HG03097 (cell line): Measurements from ENCODE around the gene SYNPO.
A peak's percentile ranks its signal among the peaks of the same experiment; 100 is the strongest.

Experiments
- ATAC-seq: cut with Tn5 transposase; IDR thresholded peaks from one replicate; pipeline ENCODE4 v1.9.1; 2021; ENCODE audit not compliant: unreplicated experiment, low FRiP score

SYNPO gene

DNA sequence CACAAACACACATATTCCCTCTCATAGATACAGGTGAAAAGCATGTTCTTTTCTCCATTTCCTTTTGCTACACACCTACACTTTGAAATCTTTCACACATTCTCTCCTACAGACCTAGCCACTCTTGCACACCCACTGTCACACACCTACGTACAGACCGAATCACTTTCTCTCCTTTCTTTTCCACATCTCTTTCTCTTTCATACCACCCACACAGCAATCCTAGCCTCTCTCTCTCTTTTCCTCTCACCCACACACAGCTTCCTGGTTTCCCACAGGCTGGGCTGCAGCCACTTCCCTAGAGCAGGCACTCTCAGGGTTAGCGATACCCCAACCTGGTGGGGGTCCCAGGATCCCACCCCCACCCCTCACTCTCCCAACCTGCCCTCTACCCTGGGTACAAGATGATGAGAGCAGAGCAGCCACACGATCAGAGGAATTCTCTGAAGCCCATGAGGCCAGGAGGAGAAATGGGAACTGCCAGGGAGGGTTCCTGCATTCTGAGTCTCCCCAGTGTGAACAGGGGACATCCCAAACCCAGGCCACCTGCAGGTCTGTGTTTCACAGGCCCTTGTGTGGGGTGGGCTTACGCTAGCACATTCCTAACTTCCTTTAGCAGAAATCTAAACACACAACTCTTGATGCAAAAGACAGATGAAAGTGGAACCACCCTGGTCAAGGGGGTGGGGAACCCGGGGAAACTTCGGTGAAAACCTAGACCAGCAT, 17.1 kb upstream of the SYNPO start:
- ATAC-seq = no peak

- ATAC-seq = no peak
Measured at GRCh38 chr5:150623878-150624216, 16.6 kb upstream of the SYNPO start.

DNA sequence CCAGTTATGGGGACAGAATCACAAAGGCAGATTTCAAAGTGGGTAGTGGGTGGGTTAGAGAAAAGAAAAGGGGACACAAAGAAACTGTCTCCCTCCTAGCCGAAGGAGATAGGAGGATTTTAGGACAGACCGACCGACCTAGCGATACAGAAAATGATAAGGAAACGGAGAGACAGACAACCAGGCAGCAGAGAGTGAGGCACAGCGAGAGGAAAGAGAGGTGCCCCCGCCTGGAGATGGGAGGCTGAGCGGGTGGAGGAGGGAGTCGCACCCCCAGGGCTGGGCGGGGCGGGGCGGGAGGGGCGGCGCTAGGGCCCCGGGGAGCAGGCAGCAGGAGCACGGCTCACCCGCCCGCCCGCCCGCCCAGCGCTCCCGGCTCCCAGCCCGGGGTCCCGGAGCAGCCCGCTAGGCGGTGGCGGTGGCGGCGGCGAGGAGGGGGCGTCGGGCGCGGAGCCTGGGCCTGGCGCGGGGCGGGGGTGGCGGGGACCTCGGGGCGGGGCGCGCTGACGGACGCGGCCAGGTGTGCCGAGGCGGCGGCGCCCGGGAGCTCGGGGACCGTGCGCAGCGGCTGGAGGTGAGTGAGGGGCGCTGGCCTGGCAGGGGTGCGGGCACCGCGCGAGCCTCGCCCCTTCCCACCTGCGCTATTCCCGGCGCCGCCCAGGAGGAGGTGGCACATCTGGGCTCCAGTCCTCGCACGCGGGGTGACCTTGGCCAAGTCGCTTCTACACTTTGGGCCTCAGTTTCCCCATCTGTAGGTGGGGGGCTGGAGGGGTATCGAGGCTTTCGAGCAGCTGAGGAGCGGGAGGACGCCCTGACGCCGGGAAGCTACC, 15.9 kb upstream of the SYNPO start:
- ATAC-seq = no peak

GRCh38 chr5:150625164-150625535, 15.3 kb upstream of the SYNPO start:
- ATAC-seq = no peak

DNA sequence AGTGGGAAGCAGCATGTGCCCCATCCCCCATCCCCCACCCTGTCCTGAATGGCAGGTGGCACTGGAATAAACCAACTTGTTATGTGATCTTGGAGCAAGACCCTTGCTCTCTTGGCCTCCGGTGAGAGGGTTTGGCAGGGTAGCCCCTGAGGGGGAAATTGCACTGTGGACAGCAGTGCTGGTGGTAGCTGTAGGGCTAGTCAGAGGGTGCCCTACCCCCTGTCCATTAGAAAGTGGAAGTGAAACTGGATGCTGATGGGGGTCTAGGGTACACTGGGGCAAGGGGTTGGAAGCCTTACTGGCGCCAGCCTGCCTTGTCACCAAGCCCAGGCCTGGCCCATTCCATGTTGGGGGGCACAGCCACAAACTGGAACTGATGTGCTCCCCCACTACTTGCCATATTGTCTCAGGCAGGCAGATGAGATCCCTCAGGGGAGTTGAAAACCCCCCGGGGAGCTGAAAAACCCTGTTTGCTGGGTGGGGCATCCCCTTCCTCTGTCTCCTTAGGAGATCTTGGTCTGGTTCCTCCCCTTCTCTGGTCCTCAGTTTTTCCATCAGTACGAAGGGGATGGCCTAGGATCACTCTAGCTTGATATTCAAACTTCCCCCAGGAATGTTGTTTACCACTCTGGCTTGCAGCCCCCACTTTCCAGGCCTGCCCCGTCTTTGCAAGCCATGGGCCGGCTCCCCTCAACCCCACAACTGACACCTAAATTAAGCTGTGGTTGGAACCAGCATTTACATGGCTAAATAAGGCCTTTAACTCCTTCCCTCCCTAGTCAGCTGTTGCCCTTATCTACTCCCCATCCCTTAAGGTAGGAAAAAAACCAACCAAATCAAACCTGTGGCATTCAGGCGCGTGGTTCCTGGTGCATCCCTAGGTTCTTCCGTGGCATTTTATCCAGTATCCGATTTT, 14.4 kb upstream of the SYNPO start:
- ATAC-seq = peak; percentile 43

DNA sequence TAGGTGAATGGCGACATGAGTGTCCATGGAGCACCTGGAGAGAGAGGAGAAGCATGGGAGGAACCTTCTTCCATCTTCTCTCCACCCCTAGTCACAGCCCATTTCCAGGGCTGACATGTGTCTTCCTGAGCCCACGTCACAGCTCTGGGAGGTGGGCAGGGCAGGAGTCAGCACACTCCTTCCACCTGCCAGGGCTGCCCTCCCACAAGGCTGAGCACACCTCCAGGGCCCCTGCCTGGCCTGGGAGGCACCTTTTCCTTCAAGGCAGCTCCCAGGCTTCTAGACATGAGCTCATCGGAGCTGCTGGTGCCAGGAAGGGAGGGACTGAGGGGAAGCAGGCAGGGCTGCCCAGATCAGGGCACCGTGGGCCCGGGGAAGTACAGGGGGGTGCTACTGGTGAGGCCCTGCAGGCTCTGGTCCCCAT, 13.6 kb upstream of the SYNPO start:
- no peak for ATAC-seq

DNA sequence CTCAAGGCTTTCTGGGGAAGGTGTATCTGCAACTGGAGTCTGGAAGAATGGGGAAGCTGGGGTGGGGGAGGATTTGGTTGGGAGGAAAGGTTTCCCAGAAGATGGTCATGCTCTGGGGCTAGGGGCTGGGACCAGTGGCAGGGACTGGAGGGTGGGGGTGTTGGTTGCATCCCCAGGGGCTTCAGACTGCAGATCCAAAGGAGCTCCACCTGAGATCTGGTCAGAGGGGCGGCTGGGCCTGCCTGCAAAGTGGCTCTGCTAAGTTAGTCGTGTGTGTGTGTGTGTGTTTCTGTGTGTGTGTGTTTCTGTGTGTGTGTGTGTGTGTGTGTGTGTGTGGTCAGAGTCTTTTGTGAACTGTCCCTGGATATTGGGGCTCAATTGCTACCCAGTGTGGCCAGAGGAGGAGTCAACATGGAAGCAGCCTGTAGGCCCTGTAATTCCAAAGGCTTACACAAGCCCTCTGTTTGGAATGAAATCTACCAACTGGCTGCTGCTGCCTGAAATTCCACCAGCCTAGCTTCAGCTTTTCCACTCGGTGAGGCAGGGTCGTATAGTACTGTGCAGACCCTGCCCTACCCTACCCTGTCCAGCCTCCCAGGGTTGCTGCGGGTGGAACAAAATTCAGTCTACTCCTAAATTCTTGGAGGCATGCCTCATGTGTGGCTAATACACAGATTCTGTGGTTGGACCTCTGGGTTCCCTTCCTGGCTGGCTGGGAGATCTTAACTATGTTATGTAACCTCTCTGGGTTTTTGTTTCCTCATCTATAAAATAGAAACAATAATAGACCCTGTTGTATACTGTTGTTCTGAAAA, 12.5 kb upstream of the SYNPO start:
- ATAC-seq = no peak

DNA sequence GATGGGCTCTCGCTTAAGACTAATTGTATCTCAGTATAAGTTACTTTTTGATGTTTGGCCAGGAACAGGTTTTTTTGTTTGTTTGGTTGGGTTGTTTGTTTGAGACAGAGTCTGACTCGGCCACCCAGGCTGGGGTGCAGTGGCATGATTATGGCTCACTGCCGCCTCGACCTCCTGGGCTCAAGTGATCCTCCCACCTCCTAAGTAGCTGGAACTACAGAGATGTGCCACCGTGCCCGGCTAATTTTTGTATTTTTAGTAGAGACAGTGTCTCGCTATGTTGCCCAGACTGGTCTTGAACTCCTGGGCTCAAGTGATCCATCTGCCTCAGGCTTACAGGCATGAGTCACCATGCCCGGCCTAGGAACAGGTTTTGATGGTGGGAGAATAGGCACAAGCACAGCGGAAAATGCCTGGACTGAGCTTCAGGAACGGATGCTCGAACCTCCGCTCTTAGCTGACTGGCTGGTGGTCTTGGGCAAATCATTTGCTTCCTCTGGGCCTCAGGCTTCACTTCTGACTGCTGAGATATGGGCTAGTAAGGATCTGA, 11.4 kb upstream of the SYNPO start:
- no peak for ATAC-seq

DNA sequence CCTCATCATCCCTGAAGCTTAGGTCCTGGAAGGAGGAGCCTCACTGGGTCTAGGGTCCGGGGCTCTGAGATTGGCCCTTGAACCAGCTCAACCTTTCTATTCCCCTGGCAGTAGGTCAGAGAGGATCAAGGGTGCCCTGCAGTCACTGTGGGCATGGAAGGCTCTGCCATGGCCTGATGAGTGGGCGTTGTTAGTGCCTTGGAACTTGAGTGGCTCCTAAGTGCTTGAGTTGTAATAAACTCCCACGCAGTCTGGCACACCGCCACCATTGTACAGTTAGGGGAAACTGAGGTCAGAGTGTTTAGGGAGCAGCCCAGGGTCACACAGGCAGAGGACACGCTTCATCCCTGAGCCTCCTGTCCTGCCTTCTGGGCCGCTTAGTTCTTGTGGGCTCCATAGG, 10.4 kb upstream of the SYNPO start:
- no peak for ATAC-seq

DNA sequence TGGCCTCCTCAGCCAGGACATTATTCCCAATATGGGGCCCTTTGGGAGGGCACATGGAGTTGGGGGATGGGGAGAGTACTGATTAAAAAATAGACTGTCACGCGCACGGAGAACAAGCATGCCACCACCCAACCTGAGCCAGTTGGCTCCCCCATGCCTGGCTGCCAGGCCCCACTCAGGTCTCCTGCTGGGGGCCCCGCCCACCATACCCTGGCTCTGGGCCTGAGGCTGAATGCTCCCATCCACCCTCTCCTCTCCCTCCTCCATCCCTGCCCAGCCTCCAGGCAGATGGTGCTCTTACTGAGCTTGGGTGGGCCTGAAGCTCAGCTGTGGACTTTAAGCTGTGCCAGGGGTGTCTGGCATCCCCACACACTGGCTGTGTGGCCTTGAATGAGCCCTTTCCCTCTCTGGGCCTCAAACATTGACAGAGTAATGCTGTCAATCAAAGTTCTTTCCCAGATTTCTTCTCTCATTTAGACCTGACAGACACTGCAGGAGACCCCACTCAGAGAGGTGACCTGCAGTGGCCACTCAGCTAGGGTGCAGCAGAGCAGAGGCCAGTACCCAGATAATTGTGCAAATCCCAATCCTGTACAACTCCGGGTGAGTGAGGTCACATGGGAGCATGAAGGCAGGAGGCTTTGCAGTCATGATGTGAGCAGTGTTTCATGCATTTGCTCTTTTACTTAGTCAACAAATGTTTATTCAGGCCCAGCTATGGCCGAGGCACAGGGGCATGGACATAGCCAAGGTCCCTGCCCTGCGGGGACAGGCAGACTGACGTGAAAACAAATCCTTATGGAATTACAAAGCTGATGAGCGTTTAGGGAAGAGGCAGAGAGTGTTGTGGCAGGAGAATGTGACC, 9.8 kb upstream of the SYNPO start:
- ATAC-seq = no peak

DNA sequence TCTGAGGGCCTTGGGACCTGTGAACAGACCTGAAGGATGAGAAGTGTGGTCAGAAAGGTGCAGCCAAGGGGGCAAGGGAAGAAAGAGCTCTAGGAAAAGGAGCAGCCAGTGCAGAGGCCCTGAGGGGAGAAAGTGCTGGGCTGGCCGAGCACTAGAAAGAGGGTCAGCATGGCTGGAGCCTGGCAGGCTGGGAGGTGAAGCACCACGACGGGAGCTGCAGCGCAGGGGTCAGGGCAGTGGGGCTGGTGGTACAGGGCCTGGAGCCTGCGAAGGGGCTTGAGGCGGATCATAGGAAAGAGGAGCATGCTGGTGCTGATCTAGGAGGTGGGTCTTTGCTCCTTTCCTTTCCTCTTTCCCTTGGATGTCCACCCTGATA, 9.1 kb upstream of the SYNPO start:
- ATAC-seq = no peak

- ATAC-seq = no peak
Measured at GRCh38 chr5:150632305-150633160, 7.9 kb upstream of the SYNPO start.

- no peak for ATAC-seq
Measured at GRCh38 chr5:150633429-150633828, 7.0 kb upstream of the SYNPO start.

GRCh38 chr5:150636391-150637244, 3.8 kb upstream of the SYNPO start:
- no peak for ATAC-seq

GRCh38 chr5:150637245-150638052, 3.0 kb upstream of the SYNPO start:
- no peak for ATAC-seq

DNA sequence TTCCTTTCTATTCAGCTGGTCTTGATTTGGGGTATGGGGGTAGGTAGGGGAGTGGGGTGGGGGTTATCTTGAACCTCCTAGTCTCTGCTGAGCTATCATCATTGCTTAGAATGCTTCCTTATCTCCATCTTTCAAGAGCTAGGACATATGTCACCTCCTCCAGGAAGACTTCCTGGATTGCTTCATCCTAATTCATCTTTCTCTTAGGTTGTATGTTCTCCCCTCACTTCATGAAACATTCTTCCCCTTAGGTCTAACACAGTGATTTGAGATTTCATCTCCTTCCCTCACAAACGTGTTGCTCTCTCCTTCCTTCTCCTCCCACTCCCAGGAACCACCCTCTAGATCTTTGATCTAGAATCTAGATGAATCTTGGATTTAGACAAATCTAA, 2.4 kb upstream of the SYNPO start:
- no peak for ATAC-seq
